ENCODE results near the gene ANKS1A.

DNA sequence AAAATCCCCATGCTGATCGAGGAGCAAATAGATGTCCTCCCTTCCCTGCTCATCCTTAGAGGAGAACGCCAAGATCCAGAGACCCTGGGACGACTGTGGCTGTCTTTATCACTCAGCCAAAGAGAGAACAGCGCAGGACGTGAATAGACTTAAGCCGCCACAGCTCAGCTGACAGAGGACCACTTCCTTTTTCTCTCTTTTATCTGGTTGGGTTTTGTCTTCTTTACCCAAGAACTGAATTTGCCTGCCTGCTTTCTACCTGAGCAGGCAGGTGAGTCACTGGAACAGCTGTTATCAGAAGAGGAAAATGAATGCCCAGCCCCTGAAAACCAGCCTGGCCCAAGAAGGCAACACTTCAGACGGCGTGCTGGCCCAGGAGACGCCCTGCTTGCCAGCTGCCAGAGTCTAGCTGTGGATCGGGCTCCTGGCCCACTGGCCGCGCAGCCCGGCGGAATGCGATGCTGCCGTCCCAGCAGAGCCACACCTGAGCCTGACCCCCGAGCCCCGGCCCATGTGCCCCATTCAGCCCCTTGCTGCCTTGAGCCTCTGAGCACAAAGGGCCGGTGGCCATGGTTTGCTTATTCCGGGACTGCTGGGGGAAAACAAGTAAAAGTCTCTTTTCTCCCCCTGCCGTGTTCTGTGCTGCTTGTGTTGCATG is 169.9 kb downstream of the ANKS1A start:
- TF ChIP-seq, protein P1, sequence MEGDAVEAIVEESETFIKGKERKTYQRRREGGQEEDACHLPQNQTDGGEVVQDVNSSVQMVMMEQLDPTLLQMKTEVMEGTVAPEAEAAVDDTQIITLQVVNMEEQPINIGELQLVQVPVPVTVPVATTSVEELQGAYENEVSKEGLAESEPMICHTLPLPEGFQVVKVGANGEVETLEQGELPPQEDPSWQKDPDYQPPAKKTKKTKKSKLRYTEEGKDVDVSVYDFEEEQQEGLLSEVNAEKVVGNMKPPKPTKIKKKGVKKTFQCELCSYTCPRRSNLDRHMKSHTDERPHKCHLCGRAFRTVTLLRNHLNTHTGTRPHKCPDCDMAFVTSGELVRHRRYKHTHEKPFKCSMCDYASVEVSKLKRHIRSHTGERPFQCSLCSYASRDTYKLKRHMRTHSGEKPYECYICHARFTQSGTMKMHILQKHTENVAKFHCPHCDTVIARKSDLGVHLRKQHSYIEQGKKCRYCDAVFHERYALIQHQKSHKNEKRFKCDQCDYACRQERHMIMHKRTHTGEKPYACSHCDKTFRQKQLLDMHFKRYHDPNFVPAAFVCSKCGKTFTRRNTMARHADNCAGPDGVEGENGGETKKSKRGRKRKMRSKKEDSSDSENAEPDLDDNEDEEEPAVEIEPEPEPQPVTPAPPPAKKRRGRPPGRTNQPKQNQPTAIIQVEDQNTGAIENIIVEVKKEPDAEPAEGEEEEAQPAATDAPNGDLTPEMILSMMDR (IDR thresholded peaks at IDR 0.05), result no peak
- no peak for TF ChIP-seq POLR2A (IDR thresholded peaks at IDR 0.05)

All from right lobe of liver (tissue), 4 donors.